HUES6 (cell line): Measurements from ENCODE around the gene RASAL2.

Experiments used
- H3K27ac ChIP-seq: 2 replicates; pipeline ENCODE4 v1.7.0; 2013; ENCODE audit warnings: low read depth, mild to moderate bottlenecking, low read length, inconsistent platforms
- H3K27me3 ChIP-seq: 2 replicates; pipeline ENCODE4 v1.6.1; 2013; ENCODE audit warnings: low read length; ENCODE audit not compliant: control insufficient read depth, insufficient read depth
- H3K36me3 ChIP-seq: 2 replicates; pipeline ENCODE4 v1.6.1; 2013; ENCODE audit warnings: low read length; ENCODE audit not compliant: control insufficient read depth, insufficient read depth
- H3K4me1 ChIP-seq: 2 replicates; pipeline ENCODE4 v1.6.1; 2013; ENCODE audit warnings: low read length; ENCODE audit not compliant: control insufficient read depth, insufficient read depth
- H3K4me3 ChIP-seq: 2 replicates; pipeline ENCODE4 v1.5.1; 2013; ENCODE audit warnings: low read depth, low read length
- H3K9ac ChIP-seq: one replicate; pipeline ENCODE4 v1.6.1; 2013; ENCODE audit warnings: mild to moderate bottlenecking, low read length
- H3K9me3 ChIP-seq: 2 replicates; pipeline ENCODE4 v1.6.1; 2013; ENCODE audit warnings: low read depth, low read length; ENCODE audit not compliant: control insufficient read depth, insufficient read depth

RASAL2 gene

DNA sequence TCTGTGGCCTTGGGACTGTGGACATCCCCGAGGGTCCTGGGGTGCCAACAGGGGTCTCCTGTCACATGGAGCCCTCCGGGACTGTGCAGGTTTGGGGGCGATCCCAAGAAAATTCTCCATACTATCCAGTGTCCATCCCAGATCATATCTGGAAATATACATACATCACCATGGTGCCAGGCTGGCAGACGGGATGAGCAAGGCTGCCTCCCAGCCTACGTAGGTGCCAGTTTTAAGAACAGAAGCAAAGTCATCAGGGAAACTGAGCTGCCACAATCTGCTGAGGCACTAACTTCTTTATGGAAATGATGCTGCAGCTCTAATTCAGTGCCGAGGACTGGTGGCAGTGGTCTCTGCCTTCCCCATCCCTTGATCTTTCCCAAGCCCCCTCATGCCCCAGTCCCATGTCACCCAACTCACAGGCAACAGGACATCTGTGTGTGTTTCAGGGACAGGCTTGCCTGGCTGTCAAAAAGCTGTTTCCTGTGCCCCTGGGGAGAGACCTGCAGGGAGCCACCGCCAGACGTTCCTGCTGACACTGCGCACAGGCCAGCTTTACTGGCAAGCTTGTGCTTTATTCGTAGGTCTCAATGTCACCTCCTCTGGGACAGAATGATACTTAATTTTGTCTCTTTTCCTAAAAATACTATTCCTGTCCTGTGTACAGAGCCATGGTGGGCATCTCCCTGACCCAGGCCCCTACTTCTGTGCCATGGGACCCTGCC lies 434.5 kb downstream of the RASAL2 start:
- Histone ChIP-seq H3K9me3 (0 out of 2 replicates have a peak, but pooled peaks cover 2% of the 10 kb centered on the region), H3K36me3 (no peaks in the 10 kb centered on the region), H3K27me3 (no peaks in the 10 kb centered on the region), H3K4me1 (peaks cover 5% of the 10 kb centered on the region; the same call in 1 of the 2 replicates), H3K4me3 (no peak overlapping the region), H3K27ac (no peak overlapping the region), H3K9ac (no peak overlapping the region)

- no peak overlapping the region for H3K4me3 ChIP-seq
- no peaks in the 10 kb centered on the region for H3K27me3 ChIP-seq
- no peaks in the 10 kb centered on the region for H3K36me3 ChIP-seq
- no peak overlapping the region for H3K9ac ChIP-seq
- H3K27ac ChIP-seq: no peak overlapping the region
- 0 out of 2 replicates have a peak, but pooled peaks cover 2% of the 10 kb centered on the region for H3K9me3 ChIP-seq
- H3K4me1 ChIP-seq: peaks cover 5% of the 10 kb centered on the region; the same call in 1 of the 2 replicates
Measured at GRCh38 chr1:178528953-178529335, 435.0 kb downstream of the RASAL2 start.

GRCh38 chr1:178529364-178530036 lies 435.6 kb downstream of the RASAL2 start:
- Histone ChIP-seq H3K27me3 (no peaks in the 10 kb centered on the region), H3K9me3 (no peaks in the 10 kb centered on the region), H3K36me3 (no peaks in the 10 kb centered on the region), H3K4me3 (no peak overlapping the region), H3K4me1 (peaks cover 5% of the 10 kb centered on the region; the same call in 1 of the 2 replicates), H3K27ac (no peak overlapping the region), H3K9ac (no peak overlapping the region)

DNA sequence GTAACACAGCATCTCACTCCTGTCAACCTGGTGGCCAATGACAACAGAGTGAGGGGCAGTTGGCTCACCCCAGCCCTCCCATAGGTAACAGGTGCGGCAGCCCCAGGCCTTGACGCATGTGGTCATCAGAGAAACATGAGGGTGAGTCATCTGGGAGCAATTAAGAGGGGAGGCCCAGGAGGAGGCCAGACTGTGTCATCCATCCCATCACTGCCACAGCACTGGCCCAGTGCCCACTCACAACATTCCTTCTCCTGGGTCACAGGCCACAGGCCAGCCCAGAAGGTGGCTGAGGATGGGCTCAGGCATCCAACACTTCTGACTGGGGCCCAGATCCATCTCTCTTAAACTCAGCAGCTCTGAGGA lies 436.1 kb downstream of the RASAL2 start:
- Histone ChIP-seq H3K27ac (no peak overlapping the region), H3K9me3 (no peaks in the 10 kb centered on the region), H3K4me3 (no peak overlapping the region), H3K9ac (no peak overlapping the region), H3K36me3 (no peaks in the 10 kb centered on the region), H3K4me1 (peaks cover 5% of the 10 kb centered on the region; the same call in 1 of the 2 replicates), H3K27me3 (no peaks in the 10 kb centered on the region)

GRCh38 chr1:178530502-178530901 lies 436.6 kb downstream of the RASAL2 start:
- Histone ChIP-seq H3K9ac (no peak overlapping the region), H3K36me3 (no peaks in the 10 kb centered on the region), H3K9me3 (no peaks in the 10 kb centered on the region), H3K27ac (no peak overlapping the region), H3K4me3 (no peak overlapping the region), H3K27me3 (no peaks in the 10 kb centered on the region), H3K4me1 (peaks cover 5% of the 10 kb centered on the region; the same call in 1 of the 2 replicates)

DNA sequence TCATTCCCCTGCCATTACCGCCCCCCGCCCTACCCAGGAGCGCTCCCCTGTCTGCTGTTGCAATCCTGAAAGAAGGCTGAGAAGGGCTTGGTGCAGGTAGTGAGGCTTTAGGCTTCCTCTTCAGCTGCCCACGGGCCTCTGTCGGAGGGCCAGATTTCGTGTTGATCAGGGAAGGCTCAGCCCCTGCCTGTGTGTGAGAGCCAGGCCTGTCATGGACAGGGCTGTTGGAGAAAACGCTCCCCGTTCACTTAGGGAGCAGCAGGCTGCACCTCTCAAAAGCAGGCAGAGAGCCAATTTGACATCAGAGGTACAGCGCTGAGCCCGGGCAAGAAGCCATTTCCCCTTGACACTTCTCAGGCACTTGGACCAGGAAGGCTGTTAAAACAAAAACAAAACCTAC lies 438.0 kb downstream of the RASAL2 start:
- no peak overlapping the region for H3K4me3 ChIP-seq
- no peaks in the 10 kb centered on the region for H3K27me3 ChIP-seq
- no peaks in the 10 kb centered on the region for H3K9me3 ChIP-seq
- H3K36me3 ChIP-seq: no peaks in the 10 kb centered on the region
- H3K27ac ChIP-seq: no peak overlapping the region
- H3K9ac ChIP-seq: no peak overlapping the region
- peaks cover 5% of the 10 kb centered on the region; the same call in 1 of the 2 replicates for H3K4me1 ChIP-seq

DNA sequence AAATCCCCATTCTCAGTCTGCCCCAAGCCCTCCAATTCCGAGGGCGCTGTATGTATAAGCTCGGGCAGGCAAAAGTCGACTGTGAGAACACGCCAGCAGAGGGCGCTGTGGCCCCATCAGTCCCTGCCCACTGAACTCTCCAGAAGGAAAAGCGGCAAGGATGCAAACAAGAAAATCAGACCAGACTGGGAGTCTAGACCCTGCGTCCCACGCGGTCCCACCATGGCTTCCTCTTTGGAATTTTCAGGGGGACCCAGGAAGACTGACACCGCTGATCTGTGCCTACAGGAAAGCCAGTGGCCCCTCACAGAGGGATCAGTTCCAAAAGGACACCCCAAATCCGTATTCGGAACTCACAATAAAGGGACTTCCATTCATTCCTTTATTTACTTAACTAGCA lies 438.5 kb downstream of the RASAL2 start:
- H3K27me3 ChIP-seq: no peaks in the 10 kb centered on the region
- no peak overlapping the region for H3K9ac ChIP-seq
- no peaks in the 10 kb centered on the region for H3K36me3 ChIP-seq
- H3K4me1 ChIP-seq: peaks cover 5% of the 10 kb centered on the region; the same call in 1 of the 2 replicates
- H3K27ac ChIP-seq: no peak overlapping the region
- no peak overlapping the region for H3K4me3 ChIP-seq
- no peaks in the 10 kb centered on the region for H3K9me3 ChIP-seq

GRCh38 chr1:178533121-178533946 lies 439.4 kb downstream of the RASAL2 start:
- Histone ChIP-seq H3K4me1 (peaks cover 5% of the 10 kb centered on the region; the same call in 1 of the 2 replicates), H3K36me3 (no peaks in the 10 kb centered on the region), H3K4me3 (no peak overlapping the region), H3K27ac (no peak overlapping the region), H3K9ac (no peak overlapping the region), H3K9me3 (no peaks in the 10 kb centered on the region), H3K27me3 (no peaks in the 10 kb centered on the region)
